ENCODE data around the gene PRKCA. TPM values are rescaled to one million over a fixed set of nuclear protein-coding genes. Genes with fewer than 3 reads are reported as not detected.
"Not testable (repeated sequence)": the region's sequence is repeated elsewhere in the genome, so short reads cannot be mapped to it uniquely, and the experiment has no call there.

The PRKCA gene
- total and polyA plus RNA-seq, 2 donors (not counting 3 experiments of a cell fraction or from before 2014, with no cell fraction given) = 7.5 to 34.2 TPM

- BruUV-seq (replicated peaks) = no TSS peak
- FAIRE-seq (no peak), DNase-seq (ENCODE audit: low read depth, low spot score) (no peak)
- H3K79me2 ChIP-seq (ENCODE audit: control insufficient read depth, insufficient read depth, low read length) = peaks cover 7% of the 10 kb centered on the region
- no peak overlapping the region for H3K4me2 ChIP-seq (ENCODE audit: insufficient read depth, low read length)
- dilution Hi-C loops (cut with MboI; ENCODE audit: extremely low pct_ligation_motif_present, low sequenced_read_pairs) (no loop called here), intact Hi-C loops (cut with micrococcal nuclease) (no loop called here)
- H3K36me3 ChIP-seq (ENCODE audit: control insufficient read depth in 2 of 2, extremely low read depth in 1 of 2, insufficient read depth in 2 of 2, low read length in 2 of 2) = no peaks in the 10 kb centered on the region
- no peaks in the 10 kb centered on the region for H3K9me1 ChIP-seq (replicated peaks; ENCODE audit: control insufficient read depth, extremely low read depth, insufficient read depth, low read length)
- no peaks in the 10 kb centered on the region for H4K20me1 ChIP-seq (replicated peaks; ENCODE audit: control insufficient read depth, extremely low read depth, insufficient read depth, low read length)
- no peaks in the 10 kb centered on the region for H3K9me3 ChIP-seq (replicated peaks; ENCODE audit: control insufficient read depth, insufficient read depth, low read length)
- TF ChIP-seq FOS (IDR thresholded peaks at IDR 0.05; ENCODE audit: borderline replicate concordance, insufficient read depth, low read length) (no peak), POLR2A (IDR thresholded peaks at IDR 0.05; ENCODE audit: low read depth, low read length) (no peak), MYC (IDR thresholded peaks at IDR 0.05; ENCODE audit: low read depth, low read length) (no peak), MAX (IDR thresholded peaks at IDR 0.05; ENCODE audit: insufficient read depth, insufficient read length) (no peak), GATA2 (IDR thresholded peaks at IDR 0.05; ENCODE audit: insufficient read depth, insufficient read length, low read depth, low read length) (no peak), CTCF (IDR thresholded peaks at IDR 0.05; ENCODE audit: extremely low read depth in 1 of 2, insufficient read depth in 1 of 2, low read depth in 1 of 2, low read length in 2 of 2) (no peak), EZH2 (IDR thresholded peaks at IDR 0.05; ENCODE audit: borderline replicate concordance, low read depth, low read length, severe bottlenecking) (no peak), JUN (IDR thresholded peaks at IDR 0.05; ENCODE audit: borderline replicate concordance, insufficient read depth, insufficient read length, low read depth) (no peak), POLR2AphosphoS5 (IDR thresholded peaks at IDR 0.05; ENCODE audit: insufficient read depth, low read depth, low read length) (no peak)
- no peak overlapping the region for H3K9ac ChIP-seq (replicated peaks; ENCODE audit: extremely low read depth, insufficient read depth, low read length)
- no peaks in the 10 kb centered on the region for H3K27me3 ChIP-seq (ENCODE audit: control insufficient read depth in 2 of 2, insufficient read depth in 2 of 2, low read length in 2 of 2)
- H2AFZ ChIP-seq (ENCODE audit: low read depth, low read length) = no peak overlapping the region
- H3K27ac ChIP-seq (ENCODE audit: insufficient read depth, low read depth, low read length) = no peak overlapping the region
- POLR2A ChIA-PET = no interaction called here
- H3K4me3 ChIP-seq (replicated peaks in 1 of 3; ENCODE audit: insufficient read depth in 1 of 3, low read depth in 1 of 3, low read length in 3 of 3) = no peak overlapping the region
- H3K4me1 ChIP-seq (ENCODE audit: control insufficient read depth, extremely low read depth, insufficient read depth, low read length) = peaks cover 12% of the 10 kb centered on the region
- CTCF ChIA-PET = interaction anchor here (1.2 kb wide), 1 partner anchor 10 kb away, joined by 3 read pairs; no protein-coding TSS in a partner anchor
Measured at GRCh38 chr17:66341462-66341861, 39.0 kb downstream of the PRKCA start.

- dilution Hi-C loops (cut with MboI; ENCODE audit: extremely low pct_ligation_motif_present, low sequenced_read_pairs); H4K20me1 ChIP-seq (replicated peaks; ENCODE audit: control insufficient read depth, extremely low read depth, insufficient read depth, low read length); H3K4me2 ChIP-seq (ENCODE audit: insufficient read depth, low read length); H3K4me3 ChIP-seq (replicated peaks in 1 of 3; ENCODE audit: insufficient read depth in 1 of 3, low read depth in 1 of 3, low read length in 3 of 3); FAIRE-seq; CTCF ChIA-PET; H3K27me3 ChIP-seq (ENCODE audit: control insufficient read depth in 2 of 2, insufficient read depth in 2 of 2, low read length in 2 of 2); DNase-seq (ENCODE audit: low read depth, low spot score); H3K36me3 ChIP-seq (ENCODE audit: control insufficient read depth in 2 of 2, extremely low read depth in 1 of 2, insufficient read depth in 2 of 2, low read length in 2 of 2); H3K27ac ChIP-seq (ENCODE audit: insufficient read depth, low read depth, low read length); H3K9me1 ChIP-seq (replicated peaks; ENCODE audit: control insufficient read depth, extremely low read depth, insufficient read depth, low read length); H2AFZ ChIP-seq (ENCODE audit: low read depth, low read length); POLR2A ChIA-PET; H3K79me2 ChIP-seq (ENCODE audit: control insufficient read depth, insufficient read depth, low read length); BruUV-seq (replicated peaks); H3K9me3 ChIP-seq (replicated peaks; ENCODE audit: control insufficient read depth, insufficient read depth, low read length); H3K9ac ChIP-seq (replicated peaks; ENCODE audit: extremely low read depth, insufficient read depth, low read length); intact Hi-C loops (cut with micrococcal nuclease): not testable (repeated sequence)
- peaks cover 12% of the 10 kb centered on the region for H3K4me1 ChIP-seq (ENCODE audit: control insufficient read depth, extremely low read depth, insufficient read depth, low read length)
Measured at GRCh38 chr17:66342263-66342662, 39.9 kb downstream of the PRKCA start.

All from endothelial cell of umbilical vein (primary cell).